Mesenchymal stem cell (in vitro differentiated cells and primary cell): ENCODE measurements around the gene CDH12.

Experiments used
- DNase-seq: peaks from one replicate; pipeline ENCODE4 v3.0.0-alpha.2; 2013
- H2AFZ ChIP-seq: one replicate; pipeline ENCODE4 v1.6.1; 2013; ENCODE audit warnings: low read depth, mild to moderate bottlenecking, control low read depth, inconsistent platforms, low read length, moderate library complexity
- H2AK5ac ChIP-seq: 2 replicates; pipeline ENCODE4 v1.6.1; 2013; ENCODE audit warnings: low read length, moderate library complexity, mild to moderate bottlenecking, inconsistent platforms; ENCODE audit not compliant: severe bottlenecking
- H2BK120ac ChIP-seq: one replicate; pipeline ENCODE4 v1.6.1; 2013; ENCODE audit warnings: low read depth, mild to moderate bottlenecking, inconsistent platforms, low read length, moderate library complexity
- H2BK12ac ChIP-seq, 2 experiments: one replicate each; pipeline ENCODE4 v1.6.1; 2013; ENCODE audit warnings: inconsistent platforms in 2 of 2, low read length in 2 of 2, mild to moderate bottlenecking in 2 of 2, moderate library complexity in 2 of 2, control low read depth in 1 of 2
- H2BK15ac ChIP-seq: one replicate; pipeline ENCODE4 v1.6.1; 2013; ENCODE audit warnings: mild to moderate bottlenecking, low read depth, inconsistent platforms; ENCODE audit not compliant: poor library complexity, severe bottlenecking
- H2BK5ac ChIP-seq: 2 replicates; pipeline ENCODE4 v1.6.1; 2013; ENCODE audit warnings: low read depth, mild to moderate bottlenecking, low read length, control low read depth, inconsistent platforms; ENCODE audit not compliant: poor library complexity, severe bottlenecking
- H3K14ac ChIP-seq, 2 experiments: one replicate each; pipeline ENCODE4 v1.6.1; 2013; ENCODE audit warnings: inconsistent platforms in 2 of 2, low read length in 2 of 2, control low read depth in 1 of 2, mild to moderate bottlenecking in 1 of 2, moderate library complexity in 1 of 2
- H3K18ac ChIP-seq, 2 experiments: one replicate each; pipeline ENCODE4 v1.6.1; 2013; ENCODE audit warnings: inconsistent platforms in 2 of 2, low read length in 2 of 2, control low read depth in 1 of 2, low read depth in 1 of 2, mild to moderate bottlenecking in 1 of 2
- H3K23ac ChIP-seq, 2 experiments: one replicate each; pipeline ENCODE4 v1.6.1; 2013; ENCODE audit warnings: inconsistent platforms in 2 of 2, low read length in 2 of 2, mild to moderate bottlenecking in 2 of 2, moderate library complexity in 2 of 2, control low read depth in 1 of 2
- H3K27ac ChIP-seq: 2 replicates; pipeline ENCODE4 v1.5.1; 2013; ENCODE audit warnings: mild to moderate bottlenecking, moderate library complexity, low read length, control low read depth, inconsistent platforms; ENCODE audit not compliant: poor library complexity, severe bottlenecking
- H3K27me3 ChIP-seq, 2 experiments: 2 replicates each; pipeline versions ENCODE4 v1.6.1 to v1.7.0; 2013; ENCODE audit warnings: low read length in 2 of 2, mild to moderate bottlenecking in 2 of 2, moderate library complexity in 2 of 2, control low read depth in 1 of 2, inconsistent platforms in 1 of 2; ENCODE audit not compliant: control insufficient read depth in 1 of 2, insufficient read depth in 1 of 2
- H3K36me3 ChIP-seq, 2 experiments: 2 replicates each; pipeline versions ENCODE4 v1.6.1 to v1.7.0; 2013; ENCODE audit warnings: low read length in 2 of 2, control low read depth in 1 of 2, inconsistent platforms in 1 of 2, low read depth in 1 of 2, mild to moderate bottlenecking in 1 of 2; ENCODE audit not compliant: insufficient read depth in 2 of 2, control insufficient read depth in 1 of 2
- H3K4ac ChIP-seq, 2 experiments: one replicate each; pipeline ENCODE4 v1.6.1; 2013; ENCODE audit warnings: inconsistent platforms in 2 of 2, low read length in 2 of 2, mild to moderate bottlenecking in 2 of 2, moderate library complexity in 2 of 2, control low read depth in 1 of 2, low read depth in 1 of 2
- H3K4me1 ChIP-seq: 2 replicates; pipeline ENCODE4 v1.6.1; 2013; ENCODE audit warnings: low read depth, low read length, control low read depth; ENCODE audit not compliant: control insufficient read depth, insufficient read depth
- H3K4me2 ChIP-seq: 2 replicates; pipeline ENCODE4 v1.6.1; 2013; ENCODE audit warnings: low read length, mild to moderate bottlenecking, inconsistent platforms; ENCODE audit not compliant: poor library complexity, severe bottlenecking
- H3K4me3 ChIP-seq, 2 experiments: 2 replicates each; pipeline versions ENCODE4 v1.5.1 to v1.7.0; 2013; ENCODE audit warnings: low read length in 2 of 2, mild to moderate bottlenecking in 2 of 2, control low read depth in 1 of 2, low read depth in 1 of 2; ENCODE audit not compliant: insufficient read depth in 1 of 2
- H3K79me1 ChIP-seq: replicated peaks from 2 replicates; pipeline ENCODE4 v1.6.1; 2013; ENCODE audit warnings: mild to moderate bottlenecking, control low read depth, low read length, inconsistent platforms; ENCODE audit not compliant: poor library complexity, severe bottlenecking
- H3K9ac ChIP-seq: 2 replicates; pipeline ENCODE4 v1.7.0; 2013; ENCODE audit warnings: mild to moderate bottlenecking, low read length, moderate library complexity
- H3K9me3 ChIP-seq: 2 replicates; pipeline ENCODE4 v1.7.0; 2013; ENCODE audit warnings: mild to moderate bottlenecking, low read length; ENCODE audit not compliant: control insufficient read depth
- H4K8ac ChIP-seq: one replicate; pipeline ENCODE4 v1.6.1; 2013; ENCODE audit warnings: inconsistent platforms, mild to moderate bottlenecking, low read length, moderate library complexity
- H4K91ac ChIP-seq: one replicate; pipeline ENCODE4 v1.6.1; 2013; ENCODE audit warnings: mild to moderate bottlenecking, low read length, inconsistent platforms
- WGBS: methylation state at CpG from one replicate; pipeline ENCODE4 v1.1.7; 2013; ENCODE audit warnings: mixed read lengths; 5-methylcytosine and 5-hydroxymethylcytosine counted together

Gene CDH12

DNA sequence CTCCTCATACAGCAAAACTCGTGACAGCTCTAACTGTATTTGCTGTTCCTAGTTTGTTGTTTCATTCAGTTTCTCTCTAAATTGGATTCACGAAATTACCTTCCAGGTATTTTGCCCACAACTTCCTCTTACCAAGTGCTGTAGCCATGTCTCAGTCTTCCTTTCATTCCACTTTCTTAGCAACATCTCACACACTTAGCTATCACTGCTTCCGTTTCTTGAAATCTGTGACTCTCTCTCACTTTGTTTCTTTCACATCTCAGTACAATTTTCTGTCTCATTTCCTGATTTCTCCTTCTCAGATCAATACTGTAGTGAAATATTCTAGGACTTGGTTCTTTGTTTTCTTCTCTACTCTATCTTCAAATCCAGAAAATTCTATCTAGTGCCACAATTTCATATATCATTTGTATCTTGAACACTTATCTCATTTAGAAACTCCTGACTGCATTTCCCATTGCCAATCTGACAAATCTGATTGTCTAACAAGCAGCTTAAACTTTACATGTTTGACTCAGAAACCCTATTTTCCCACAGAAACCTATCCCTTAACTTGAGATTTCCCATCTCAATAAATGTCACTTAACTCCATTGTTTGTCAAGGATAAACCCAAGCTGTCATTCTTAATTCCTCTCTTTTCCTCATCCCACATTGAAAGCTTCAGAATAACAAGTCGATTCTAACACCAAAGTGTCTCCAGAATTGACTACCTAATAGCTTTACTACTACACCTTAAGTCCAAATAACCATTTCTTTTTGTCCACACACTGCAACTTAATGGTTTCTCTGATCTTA lies 303.1 kb downstream of the CDH12 start:
- no peaks in the 10 kb centered on the region for H3K36me3 ChIP-seq
- H3K4me1 ChIP-seq = no peaks in the 10 kb centered on the region
- H3K4ac ChIP-seq = no peak overlapping the region
- no peak overlapping the region for H3K23ac ChIP-seq
- no peak overlapping the region for H2BK15ac ChIP-seq
- no peak overlapping the region for H4K8ac ChIP-seq
- H3K4me3 ChIP-seq = no peak overlapping the region
- H3K79me1 ChIP-seq = no peaks in the 10 kb centered on the region
- no peak overlapping the region for H3K4me2 ChIP-seq
- no peak overlapping the region for H3K9ac ChIP-seq
- H3K9me3 ChIP-seq = no peaks in the 10 kb centered on the region
- no peak overlapping the region for H2BK120ac ChIP-seq
- no peak overlapping the region for H2BK12ac ChIP-seq
- no peaks in the 10 kb centered on the region for H3K27me3 ChIP-seq
- no peak overlapping the region for H4K91ac ChIP-seq
- H3K27ac ChIP-seq = no peak overlapping the region
- no peak overlapping the region for H2AK5ac ChIP-seq
- H3K14ac ChIP-seq = no peak overlapping the region
- no peak overlapping the region for H3K18ac ChIP-seq
- no peak overlapping the region for H2BK5ac ChIP-seq
- no peak overlapping the region for H2AFZ ChIP-seq
- DNase-seq = no peak
- WGBS = 91% methylated on average over 4 of the region's 4 CpGs

DNA sequence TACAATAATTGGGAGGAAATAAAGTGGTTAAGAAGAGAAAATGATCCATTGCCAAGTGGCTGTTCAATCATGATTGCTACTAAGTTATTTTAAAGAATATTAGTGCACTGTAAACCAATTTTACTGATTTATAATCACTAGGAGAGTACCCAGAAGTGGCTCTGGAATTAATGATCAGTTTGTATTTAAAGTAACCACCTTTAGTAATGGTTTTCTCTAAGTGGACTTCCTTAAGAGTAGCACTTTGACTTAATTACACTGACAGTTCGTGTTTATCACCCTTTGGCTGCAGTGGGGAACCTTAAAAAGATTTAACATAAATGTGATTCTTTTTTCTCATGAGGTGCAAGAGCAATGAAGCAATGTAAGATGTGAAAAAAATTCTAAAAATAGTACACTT lies 310.8 kb downstream of the CDH12 start:
- Histone ChIP-seq H4K91ac (no peak overlapping the region), H3K27ac (no peak overlapping the region)
- 56% methylated on average over 1 of the region's 1 CpG for WGBS

DNA sequence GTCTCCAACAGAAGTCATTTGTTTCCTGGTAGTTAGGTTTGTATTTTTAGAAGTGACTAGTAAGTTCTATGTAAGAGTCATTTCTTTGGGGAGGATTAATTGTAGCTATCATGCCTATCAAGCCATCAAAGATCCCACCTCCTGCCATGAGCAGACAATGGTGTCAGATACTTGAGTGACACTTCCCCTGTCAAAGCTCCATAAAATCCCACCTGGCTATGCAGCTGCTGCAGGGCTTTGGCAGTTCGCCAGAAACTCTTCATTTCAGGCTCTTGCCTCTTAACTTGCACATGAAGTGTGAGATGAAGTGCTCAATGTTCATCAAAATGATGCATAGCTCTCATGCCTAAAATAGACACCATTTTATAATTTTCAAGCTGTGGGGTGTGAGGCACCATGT lies 312.1 kb downstream of the CDH12 start:
- H2BK12ac ChIP-seq = no peak overlapping the region
- no peak overlapping the region for H3K14ac ChIP-seq
- no peak overlapping the region for H3K9ac ChIP-seq
- no peak for DNase-seq
- H3K9me3 ChIP-seq = no peaks in the 10 kb centered on the region
- H3K18ac ChIP-seq = no peak overlapping the region
- no peak overlapping the region for H2AK5ac ChIP-seq
- no peak overlapping the region for H2AFZ ChIP-seq
- H2BK120ac ChIP-seq = no peak overlapping the region
- H3K4me3 ChIP-seq = no peak overlapping the region
- H3K36me3 ChIP-seq = no peaks in the 10 kb centered on the region
- H4K8ac ChIP-seq = no peak overlapping the region
- H4K91ac ChIP-seq = no peak overlapping the region
- no peak overlapping the region for H3K4ac ChIP-seq
- H3K27me3 ChIP-seq = no peaks in the 10 kb centered on the region
- H3K27ac ChIP-seq = no peak overlapping the region
- H3K79me1 ChIP-seq = no peaks in the 10 kb centered on the region
- no peak overlapping the region for H2BK5ac ChIP-seq
- WGBS = no CpG with 5 or more reads among the region's 1 CpG
- H3K23ac ChIP-seq = no peak overlapping the region
- no peaks in the 10 kb centered on the region for H3K4me1 ChIP-seq
- no peak overlapping the region for H3K4me2 ChIP-seq
- no peak overlapping the region for H2BK15ac ChIP-seq

More for the DNA sequence above, 310.8 kb downstream of the CDH12 start:
- Histone ChIP-seq H3K36me3 (no peaks in the 10 kb centered on the region), H3K79me1 (no peaks in the 10 kb centered on the region), H2BK120ac (no peak overlapping the region), H2BK15ac (no peak overlapping the region), H4K8ac (no peak overlapping the region), H3K4me1 (no peaks in the 10 kb centered on the region), H2AK5ac (no peak overlapping the region), H3K14ac (no peak overlapping the region), H2BK5ac (no peak overlapping the region), H3K27me3 (no peaks in the 10 kb centered on the region), H3K4ac (no peak overlapping the region), H3K23ac (no peak overlapping the region), H3K9ac (no peak overlapping the region), H3K18ac (no peak overlapping the region), H3K9me3 (no peaks in the 10 kb centered on the region), H3K4me2 (no peak overlapping the region), H3K4me3 (no peak overlapping the region), H2AFZ (no peak overlapping the region), H2BK12ac (no peak overlapping the region)
- DNase-seq = no peak

- Histone ChIP-seq H3K36me3 (no peaks in the 10 kb centered on the region), H3K23ac (no peak overlapping the region), H3K14ac (no peak overlapping the region), H4K91ac (no peak overlapping the region), H2AK5ac (no peak overlapping the region), H3K79me1 (no peaks in the 10 kb centered on the region), H3K18ac (no peak overlapping the region), H2BK15ac (no peak overlapping the region), H2BK120ac (no peak overlapping the region), H3K27ac (no peak overlapping the region), H2AFZ (no peak overlapping the region), H3K4me3 (no peak overlapping the region), H3K4ac (no peak overlapping the region), H3K27me3 (no peaks in the 10 kb centered on the region), H4K8ac (no peak overlapping the region), H2BK5ac (no peak overlapping the region), H3K4me2 (no peak overlapping the region), H3K4me1 (no peaks in the 10 kb centered on the region), H2BK12ac (no peak overlapping the region), H3K9me3 (no peaks in the 10 kb centered on the region), H3K9ac (no peak overlapping the region)
- WGBS = 100% methylated on average over 1 of the region's 1 CpG
- DNase-seq = no peak
These were observed 313.4 kb downstream of the CDH12 start for GRCh38 chr5:22539762-22540161.
